ENCODE measurements around the gene SOCS1. TPM values are rescaled to one million over a fixed set of nuclear protein-coding genes. Genes with fewer than 3 reads are reported as not detected.

Gene SOCS1
- total RNA-seq, 2 experiments from 2014 or later = 146 to 152 TPM

GRCh38 chr16:11278681-11279628 lies 23.0 kb upstream of the SOCS1 start:
- H3K27ac Mint-ChIP-seq = no peak overlapping the region
- ChIA-PET POLR2A (no interaction called here), CTCF (interaction anchor here (1.2 kb wide), 1 partner anchor 93 kb away, joined by 8 read pairs; no protein-coding TSS in a partner anchor)

GRCh38 chr16:11277607-11278337 lies 21.8 kb upstream of the SOCS1 start:
- no peaks in the 10 kb centered on the region for H3K36me3 Mint-ChIP-seq
- H3K27ac Mint-ChIP-seq = no peak overlapping the region
- no peak overlapping the region for H3K4me3 Mint-ChIP-seq
- no peaks in the 10 kb centered on the region for H3K4me1 Mint-ChIP-seq (ENCODE audit: low read depth)
- ChIA-PET CTCF (no interaction called here), POLR2A (no interaction called here)
- H3K9me3 Mint-ChIP-seq = no peaks in the 10 kb centered on the region
- intact Hi-C loops (cut with micrococcal nuclease) = no loop called here
- peaks cover 3% of the 10 kb centered on the region for H3K27me3 Mint-ChIP-seq
- no peak for DNase-seq

More at GRCh38 chr16:11278681-11279628, 23.0 kb upstream of the SOCS1 start:
- Mint-ChIP-seq H3K9me3 (no peaks in the 10 kb centered on the region), H3K4me1 (ENCODE audit: low read depth) (no peaks in the 10 kb centered on the region), H3K27me3 (peaks cover 3% of the 10 kb centered on the region), H3K4me3 (no peak overlapping the region), H3K36me3 (no peaks in the 10 kb centered on the region)
- intact Hi-C loops (cut with micrococcal nuclease) = no loop called here
- DNase-seq = no peak

- Mint-ChIP-seq H3K9me3 (no peaks in the 10 kb centered on the region), H3K36me3 (no peaks in the 10 kb centered on the region), H3K27me3 (peaks cover under 1% of the 10 kb centered on the region), H3K27ac (no peak overlapping the region), H3K4me3 (no peak overlapping the region), H3K4me1 (ENCODE audit: low read depth) (no peaks in the 10 kb centered on the region)
- ChIA-PET POLR2A (no interaction called here), CTCF (interaction anchor here (0.6 kb wide), 1 partner anchor 235 kb away, joined by 3 read pairs; no protein-coding TSS in a partner anchor)
- DNase-seq = no peak
- intact Hi-C loops (cut with micrococcal nuclease) = no loop called here
Observed at GRCh38 chr16:11276896-11277593, 21.0 kb upstream of the SOCS1 start.

GRCh38 chr16:11276143-11276895 lies 20.3 kb upstream of the SOCS1 start, which contains the start of gene PRM2:
Gene PRM2 (minus strand): TSS chr16:11276480. CDS start chr16:11276370, 110 bp downstream.
- H3K4me3 Mint-ChIP-seq = no peak within 1 kb of the TSS
- DNase-seq = no peak
- no peak within 1 kb of the TSS for H3K27ac Mint-ChIP-seq
- ChIA-PET POLR2A (no interaction called here), CTCF (interaction anchor here (0.6 kb wide), 1 partner anchor 234 kb away, joined by 3 read pairs; no protein-coding TSS in a partner anchor)
- H3K36me3 Mint-ChIP-seq = no peaks in the 10 kb centered on the region
- intact Hi-C loops (cut with micrococcal nuclease) = no loop called here
- H3K27me3 Mint-ChIP-seq = no peaks in the 10 kb centered on the region
- H3K4me1 Mint-ChIP-seq (ENCODE audit: low read depth) = no peaks in the 10 kb centered on the region
- H3K9me3 Mint-ChIP-seq = no peaks in the 10 kb centered on the region

GRCh38 chr16:11274964-11275363 lies 19.0 kb upstream of the SOCS1 start:
- Mint-ChIP-seq H3K4me3 (no peak overlapping the region), H3K36me3 (no peaks in the 10 kb centered on the region), H3K27ac (no peak overlapping the region), H3K4me1 (ENCODE audit: low read depth) (no peaks in the 10 kb centered on the region), H3K27me3 (no peaks in the 10 kb centered on the region), H3K9me3 (no peaks in the 10 kb centered on the region)
- DNase-seq = no peak
- POLR2A ChIA-PET = no interaction called here
- intact Hi-C loops (cut with micrococcal nuclease) = no loop called here
- CTCF ChIA-PET = no interaction called here

- Mint-ChIP-seq H3K9me3 (no peaks in the 10 kb centered on the region), H3K36me3 (no peaks in the 10 kb centered on the region), H3K4me1 (ENCODE audit: low read depth) (no peaks in the 10 kb centered on the region), H3K4me3 (no peak overlapping the region), H3K27ac (no peak overlapping the region), H3K27me3 (no peaks in the 10 kb centered on the region)
- no peak for DNase-seq
- intact Hi-C loops (cut with micrococcal nuclease) = no loop called here
- POLR2A ChIA-PET = interaction anchor here (0.5 kb wide), 1 partner anchor 686 kb away, joined by 6 read pairs; no protein-coding TSS in a partner anchor
- CTCF ChIA-PET = no interaction called here
Observed at GRCh38 chr16:11273721-11274324, 17.8 kb upstream of the SOCS1 start.

GRCh38 chr16:11272921-11273720 lies 17.1 kb upstream of the SOCS1 start, which contains the start of gene PRM3:
Gene PRM3 (minus strand): TSS chr16:11273629. CDS start chr16:11273595, 34 bp downstream.
- no peaks in the 10 kb centered on the region for H3K9me3 Mint-ChIP-seq
- ChIA-PET CTCF (no interaction called here), POLR2A (interaction anchor here (0.5 kb wide), 1 partner anchor 687 kb away, joined by 6 read pairs; no protein-coding TSS in a partner anchor)
- intact Hi-C loops (cut with micrococcal nuclease) = no loop called here
- no peaks in the 10 kb centered on the region for H3K36me3 Mint-ChIP-seq
- no peak within 1 kb of the TSS for H3K4me3 Mint-ChIP-seq
- no peaks in the 10 kb centered on the region for H3K27me3 Mint-ChIP-seq
- H3K4me1 Mint-ChIP-seq (ENCODE audit: low read depth) = no peaks in the 10 kb centered on the region
- no peak for DNase-seq
- no peak within 1 kb of the TSS for H3K27ac Mint-ChIP-seq

GRCh38 chr16:11272484-11272883 lies 16.5 kb upstream of the SOCS1 start:
- no peaks in the 10 kb centered on the region for H3K36me3 Mint-ChIP-seq
- no peak overlapping the region for H3K27ac Mint-ChIP-seq
- ChIA-PET POLR2A (no interaction called here), CTCF (interaction anchor here (2.0 kb wide), 1 partner anchor 99 kb away, joined by 7 read pairs; no protein-coding TSS in a partner anchor)
- H3K4me3 Mint-ChIP-seq = no peak overlapping the region
- H3K4me1 Mint-ChIP-seq (ENCODE audit: low read depth) = no peaks in the 10 kb centered on the region
- H3K9me3 Mint-ChIP-seq = no peaks in the 10 kb centered on the region
- H3K27me3 Mint-ChIP-seq = no peaks in the 10 kb centered on the region
- intact Hi-C loops (cut with micrococcal nuclease) = no loop called here
- no peak for DNase-seq

- no peak overlapping the region for H3K4me3 Mint-ChIP-seq
- no peaks in the 10 kb centered on the region for H3K4me1 Mint-ChIP-seq (ENCODE audit: low read depth)
- intact Hi-C loops (cut with micrococcal nuclease) = no loop called here
- H3K9me3 Mint-ChIP-seq = no peaks in the 10 kb centered on the region
- H3K36me3 Mint-ChIP-seq = no peaks in the 10 kb centered on the region
- no peak overlapping the region for H3K27ac Mint-ChIP-seq
- ChIA-PET POLR2A (no interaction called here), CTCF (interaction anchor here (2.0 kb wide), 1 partner anchor 100 kb away, joined by 7 read pairs; no protein-coding TSS in a partner anchor)
- DNase-seq = no peak
- H3K27me3 Mint-ChIP-seq = no peaks in the 10 kb centered on the region
Observed at GRCh38 chr16:11271610-11272009, 15.6 kb upstream of the SOCS1 start.

GRCh38 chr16:11270602-11271162 lies 14.7 kb upstream of the SOCS1 start:
- no peaks in the 10 kb centered on the region for H3K4me1 Mint-ChIP-seq (ENCODE audit: low read depth)
- ChIA-PET POLR2A (no interaction called here), CTCF (interaction anchor here (2.0 kb wide), 1 partner anchor 101 kb away, joined by 7 read pairs; no protein-coding TSS in a partner anchor)
- H3K27me3 Mint-ChIP-seq = no peaks in the 10 kb centered on the region
- no peaks in the 10 kb centered on the region for H3K9me3 Mint-ChIP-seq
- intact Hi-C loops (cut with micrococcal nuclease) = no loop called here
- H3K27ac Mint-ChIP-seq = no peak overlapping the region
- no peaks in the 10 kb centered on the region for H3K36me3 Mint-ChIP-seq
- no peak for DNase-seq
- no peak overlapping the region for H3K4me3 Mint-ChIP-seq

All from activated CD4-positive, alpha-beta memory T cell treated with anti-CD3 and anti-CD28 coated beads for 36 hours (primary cell).